Activated T-helper 9 cell treated with anti-CD3 and anti-CD28 coated beads, Interleukin-2, amount 50 U/mL, for 16 hours (primary cell): Measurements from ENCODE around the gene RINL.
"Not testable (repeated sequence)": the region's sequence is repeated elsewhere in the genome, so short reads cannot be mapped to it uniquely, and the experiment has no call there.

Experiments used
- DNase-seq: peaks from one replicate; pipeline ENCODE4 v3.0.0-alpha.2; 2020; ENCODE audit warnings: low read depth

The RINL gene

GRCh38 chr19:38834104-38834490 is 44.0 kb downstream of the RINL start:
- no peak for DNase-seq

- DNase-seq: no peak
Measured at GRCh38 chr19:38833092-38833425, 45.0 kb downstream of the RINL start.

GRCh38 chr19:38831142-38831605 is 46.9 kb downstream of the RINL start:
- DNase-seq: no peak

GRCh38 chr19:38830039-38830733 is 47.9 kb downstream of the RINL start:
- no peak for DNase-seq

- not testable (repeated sequence) for DNase-seq
Measured at GRCh38 chr19:38829203-38829602, 48.9 kb downstream of the RINL start.

GRCh38 chr19:38826856-38827551 is 51.1 kb downstream of the RINL start:
- no peak for DNase-seq

- not testable (repeated sequence) for DNase-seq
Measured at GRCh38 chr19:38825936-38826335, 52.1 kb downstream of the RINL start.

GRCh38 chr19:38821230-38821825 is 56.7 kb downstream of the RINL start:
- not testable (repeated sequence) for DNase-seq

GRCh38 chr19:38819231-38819920 is 58.7 kb downstream of the RINL start:
- no peak for DNase-seq
